GM19328 (cell line): Measurements from ENCODE around the gene SWAP70.
A peak's percentile ranks its signal among the peaks of the same experiment; 100 is the strongest.

ENCODE experiments used
- ATAC-seq: cut with Tn5 transposase; IDR thresholded peaks from one replicate; pipeline ENCODE4 v1.9.1; 2021; ENCODE audit warnings: mild to moderate bottlenecking, moderate library complexity; ENCODE audit not compliant: unreplicated experiment

The SWAP70 gene

GRCh38 chr11:9651481-9651880, 12.4 kb upstream of the SWAP70 start:
- ATAC-seq = no peak

- no peak for ATAC-seq
Measured at GRCh38 chr11:9651899-9652748, 11.8 kb upstream of the SWAP70 start.

- no peak for ATAC-seq
Measured at GRCh38 chr11:9653871-9654270, 10.0 kb upstream of the SWAP70 start.

- no peak for ATAC-seq
Measured at GRCh38 chr11:9656864-9657263, 7.0 kb upstream of the SWAP70 start.

GRCh38 chr11:9657531-9657930, 6.3 kb upstream of the SWAP70 start:
- ATAC-seq = no peak

GRCh38 chr11:9660886-9661285, 3.0 kb upstream of the SWAP70 start:
- no peak for ATAC-seq

GRCh38 chr11:9662273-9662672, 1.6 kb upstream of the SWAP70 start:
- no peak for ATAC-seq

GRCh38 chr11:9664276-9665171, 647 bp downstream of the SWAP70 start:
- ATAC-seq = peak; percentile 32

GRCh38 chr11:9665749-9666148, 1.9 kb downstream of the SWAP70 start:
- no peak for ATAC-seq

- ATAC-seq = no peak
Measured at GRCh38 chr11:9669954-9670353, 6.1 kb downstream of the SWAP70 start.

- ATAC-seq = no peak
Measured at GRCh38 chr11:9672288-9672916, 8.5 kb downstream of the SWAP70 start.

- ATAC-seq = no peak
Measured at GRCh38 chr11:9672918-9673317, 9.0 kb downstream of the SWAP70 start.

GRCh38 chr11:9675691-9676090, 11.8 kb downstream of the SWAP70 start:
- ATAC-seq = no peak

GRCh38 chr11:9677951-9678350, 14.1 kb downstream of the SWAP70 start:
- no peak for ATAC-seq

- ATAC-seq = no peak
Measured at GRCh38 chr11:9678576-9678975, 14.7 kb downstream of the SWAP70 start.

GRCh38 chr11:9680028-9680427, 16.2 kb downstream of the SWAP70 start:
- no peak for ATAC-seq

- ATAC-seq = no peak
Measured at GRCh38 chr11:9681583-9682372, 17.9 kb downstream of the SWAP70 start.

GRCh38 chr11:9687711-9688477, 24.0 kb downstream of the SWAP70 start:
- no peak for ATAC-seq

GRCh38 chr11:9688716-9689511, 25.0 kb downstream of the SWAP70 start:
- ATAC-seq = peak; percentile 52
